ENCODE measurements around the gene PCBP3.

PCBP3 gene

DNA sequence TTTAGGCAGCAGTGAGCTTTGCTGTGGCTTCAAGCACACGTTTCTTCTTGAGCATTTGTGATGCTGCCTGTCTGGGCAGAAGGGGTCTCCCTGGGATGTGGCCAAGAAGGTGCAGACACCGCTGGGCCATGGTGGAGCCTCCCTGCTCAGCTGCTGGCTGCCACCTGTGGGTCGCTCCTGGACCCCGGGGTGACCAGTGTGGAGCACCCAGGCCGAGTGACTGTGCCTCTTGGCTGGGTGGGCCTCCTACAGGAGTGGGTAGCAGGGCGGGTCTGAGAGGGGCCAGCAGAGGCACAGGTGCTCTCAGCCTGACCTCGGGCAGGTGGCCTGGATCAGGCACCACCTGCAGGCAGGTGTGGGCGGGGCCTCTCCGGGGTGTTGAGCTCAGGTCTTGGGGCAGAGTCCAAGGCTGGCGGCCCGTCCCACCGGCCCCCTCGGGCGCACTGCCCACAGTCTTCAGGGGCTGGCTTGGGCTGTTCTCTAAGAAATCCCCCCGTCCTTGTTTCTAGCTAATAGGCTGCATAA, 296.1 kb downstream of the PCBP3 start:
- no peak overlapping the region for H3K4me3 Mint-ChIP-seq
- H3K4me1 Mint-ChIP-seq (ENCODE audit: low read depth in 2 of 2) = peaks cover 0 to 2% of the 10 kb centered on the region in 2 donors

DNA sequence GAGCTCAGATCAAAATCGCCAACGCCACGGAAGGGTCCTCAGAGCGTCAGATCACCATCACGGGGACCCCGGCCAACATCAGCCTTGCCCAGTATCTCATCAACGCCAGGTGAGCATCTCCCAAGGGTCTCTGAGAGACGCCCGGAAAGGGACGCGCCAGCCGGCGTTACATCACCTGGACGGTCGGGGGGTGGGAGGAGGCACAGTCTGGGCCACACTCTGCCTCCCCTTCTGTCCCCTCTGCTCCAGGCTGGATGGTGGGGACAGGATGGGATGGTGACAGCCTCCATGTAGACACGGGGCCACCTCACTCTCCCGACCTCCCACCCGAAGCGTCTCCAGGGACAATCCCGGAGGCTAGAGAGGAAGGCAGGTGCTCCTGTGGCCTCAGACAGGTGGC, 296.6 kb downstream of the PCBP3 start:
- Mint-ChIP-seq H3K4me1 (ENCODE audit: low read depth in 2 of 2) (peaks cover 0 to 2% of the 10 kb centered on the region in 2 donors), H3K27me3 (peaks cover 11 to 41% of the 10 kb centered on the region in 2 donors), H3K36me3 (ENCODE audit: insufficient read depth) (peaks cover 4% of the 10 kb centered on the region), H3K4me3 (no peak overlapping the region), H3K9me3 (no peaks in the 10 kb centered on the region), H3K27ac (no peak overlapping the region)
- ATAC-seq (replicated peaks) = no peak
- no peak for DNase-seq

More for the DNA sequence above, 296.1 kb downstream of the PCBP3 start:
- Mint-ChIP-seq H3K9me3 (no peaks in the 10 kb centered on the region), H3K27me3 (peaks cover 11 to 45% of the 10 kb centered on the region in 2 donors), H3K27ac (no peak overlapping the region), H3K36me3 (ENCODE audit: insufficient read depth) (peaks cover 4% of the 10 kb centered on the region)
- ATAC-seq (replicated peaks) (no peak), DNase-seq (no peak)

DNA sequence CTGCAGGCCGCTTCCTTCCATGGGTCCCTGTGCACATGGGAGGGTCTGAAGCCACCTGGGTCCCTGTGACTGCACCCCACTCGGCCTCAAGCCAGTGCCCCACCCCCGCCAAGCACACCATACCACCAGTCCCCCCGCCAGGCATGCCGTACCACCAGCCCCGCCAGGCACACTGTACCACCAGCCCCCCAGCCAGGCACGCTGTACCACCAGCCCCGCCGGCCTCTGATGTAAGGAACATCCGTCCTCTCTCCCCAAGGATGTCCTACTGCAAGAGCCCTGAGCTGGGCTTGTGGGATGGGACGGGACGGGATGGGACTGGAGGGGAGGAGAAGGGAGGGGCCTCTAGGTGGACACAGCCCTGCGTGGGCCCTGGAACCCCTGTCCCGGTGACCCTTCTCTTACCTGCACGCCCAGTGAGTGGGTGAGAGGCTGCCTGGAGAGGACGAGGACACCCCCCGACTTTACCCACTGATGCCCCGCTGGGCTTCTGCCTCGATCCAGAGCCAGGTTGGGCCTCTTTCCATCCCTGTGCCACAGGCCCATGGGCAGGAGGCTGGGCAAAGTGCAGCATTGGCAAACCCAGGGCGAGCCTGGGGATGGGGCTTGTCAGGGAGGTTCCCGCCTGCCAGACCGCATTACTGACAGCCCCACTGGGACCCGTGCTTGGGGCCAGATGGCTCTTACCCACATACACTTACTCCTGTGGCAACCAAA, 297.3 kb downstream of the PCBP3 start:
- Mint-ChIP-seq H3K36me3 (ENCODE audit: insufficient read depth) (peaks cover 4% of the 10 kb centered on the region), H3K27ac (no peak overlapping the region), H3K4me3 (no peak overlapping the region), H3K27me3 (peaks cover 11 to 41% of the 10 kb centered on the region in 2 donors), H3K9me3 (no peaks in the 10 kb centered on the region), H3K4me1 (ENCODE audit: low read depth in 2 of 2) (peaks cover 0 to 2% of the 10 kb centered on the region in 2 donors)
- ATAC-seq (replicated peaks) = no peak
- DNase-seq = no peak

DNA sequence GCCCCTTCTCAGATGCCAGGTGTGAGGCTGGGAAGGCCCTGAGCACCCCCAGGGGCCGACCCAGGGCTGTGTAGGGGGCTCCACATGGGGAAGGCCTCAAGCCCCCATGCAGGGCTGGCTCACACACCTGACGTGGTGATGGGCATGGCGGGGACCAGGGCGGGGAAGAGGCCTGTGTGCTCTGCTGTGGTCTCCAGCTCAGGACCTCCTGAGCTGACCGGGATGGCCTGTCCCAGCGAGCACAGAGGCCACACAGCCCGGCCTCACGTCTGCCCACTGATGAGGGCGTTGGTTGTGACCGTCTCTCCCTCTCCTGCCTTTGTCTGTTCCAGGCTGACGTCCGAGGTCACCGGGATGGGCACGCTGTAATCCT, 297.8 kb downstream of the PCBP3 start:
- H3K27ac Mint-ChIP-seq = no peak overlapping the region
- ATAC-seq (replicated peaks) (no peak), DNase-seq (no peak)
- peaks cover 0 to 2% of the 10 kb centered on the region in 2 donors for H3K4me1 Mint-ChIP-seq (ENCODE audit: low read depth in 2 of 2)
- peaks cover 4% of the 10 kb centered on the region for H3K36me3 Mint-ChIP-seq (ENCODE audit: insufficient read depth)
- H3K9me3 Mint-ChIP-seq = no peaks in the 10 kb centered on the region
- H3K27me3 Mint-ChIP-seq = peaks cover 11 to 40% of the 10 kb centered on the region in 2 donors
- no peak overlapping the region for H3K4me3 Mint-ChIP-seq

DNA sequence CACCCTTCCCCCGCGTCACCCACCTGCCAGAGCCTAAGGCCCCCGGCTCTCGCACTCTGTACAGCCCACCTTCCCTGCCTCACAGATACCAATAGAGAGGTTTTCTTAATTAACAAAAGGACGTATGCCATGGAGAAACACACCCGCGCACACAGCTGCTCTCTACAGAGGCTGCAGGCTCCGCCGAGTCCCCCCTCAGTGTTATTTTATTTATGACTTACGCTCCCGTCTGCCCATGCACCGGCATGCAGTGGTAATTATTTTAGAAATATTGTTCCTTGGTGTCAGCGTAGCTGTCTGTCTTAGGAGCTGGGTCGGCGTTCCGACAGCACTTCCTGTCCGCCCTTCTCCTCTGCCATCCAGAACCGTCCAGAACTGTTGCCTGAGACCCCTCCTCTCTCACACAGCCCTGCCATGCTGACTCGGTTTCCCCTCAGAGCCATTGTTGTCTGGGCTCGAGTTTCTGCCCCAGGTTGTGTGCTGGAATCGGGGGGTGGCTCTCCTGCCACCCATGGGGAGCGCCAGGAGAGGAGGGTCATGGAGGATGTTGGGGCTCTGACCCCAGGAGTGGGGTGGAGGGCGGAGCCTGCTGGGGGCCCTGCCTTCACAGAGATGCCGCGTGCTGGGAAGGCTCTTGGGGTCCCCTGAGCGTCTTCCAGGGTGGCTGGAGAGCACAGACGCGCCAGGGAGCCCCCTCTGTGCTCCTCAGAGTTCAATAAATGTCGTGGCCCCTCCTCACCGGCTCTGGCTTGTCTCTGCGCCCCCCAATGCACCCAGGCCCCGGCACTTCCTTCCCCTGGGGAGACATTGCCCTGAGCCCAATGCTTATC, 298.4 kb downstream of the PCBP3 start:
- peaks cover 0 to 2% of the 10 kb centered on the region in 2 donors for H3K4me1 Mint-ChIP-seq (ENCODE audit: low read depth in 2 of 2)
- peaks cover 4% of the 10 kb centered on the region for H3K36me3 Mint-ChIP-seq (ENCODE audit: insufficient read depth)
- ATAC-seq (replicated peaks) = no peak
- no peak for DNase-seq
- peaks cover 10 to 34% of the 10 kb centered on the region in 2 donors for H3K27me3 Mint-ChIP-seq
- H3K27ac Mint-ChIP-seq = no peak overlapping the region
- no peak overlapping the region for H3K4me3 Mint-ChIP-seq
- no peaks in the 10 kb centered on the region for H3K9me3 Mint-ChIP-seq

DNA sequence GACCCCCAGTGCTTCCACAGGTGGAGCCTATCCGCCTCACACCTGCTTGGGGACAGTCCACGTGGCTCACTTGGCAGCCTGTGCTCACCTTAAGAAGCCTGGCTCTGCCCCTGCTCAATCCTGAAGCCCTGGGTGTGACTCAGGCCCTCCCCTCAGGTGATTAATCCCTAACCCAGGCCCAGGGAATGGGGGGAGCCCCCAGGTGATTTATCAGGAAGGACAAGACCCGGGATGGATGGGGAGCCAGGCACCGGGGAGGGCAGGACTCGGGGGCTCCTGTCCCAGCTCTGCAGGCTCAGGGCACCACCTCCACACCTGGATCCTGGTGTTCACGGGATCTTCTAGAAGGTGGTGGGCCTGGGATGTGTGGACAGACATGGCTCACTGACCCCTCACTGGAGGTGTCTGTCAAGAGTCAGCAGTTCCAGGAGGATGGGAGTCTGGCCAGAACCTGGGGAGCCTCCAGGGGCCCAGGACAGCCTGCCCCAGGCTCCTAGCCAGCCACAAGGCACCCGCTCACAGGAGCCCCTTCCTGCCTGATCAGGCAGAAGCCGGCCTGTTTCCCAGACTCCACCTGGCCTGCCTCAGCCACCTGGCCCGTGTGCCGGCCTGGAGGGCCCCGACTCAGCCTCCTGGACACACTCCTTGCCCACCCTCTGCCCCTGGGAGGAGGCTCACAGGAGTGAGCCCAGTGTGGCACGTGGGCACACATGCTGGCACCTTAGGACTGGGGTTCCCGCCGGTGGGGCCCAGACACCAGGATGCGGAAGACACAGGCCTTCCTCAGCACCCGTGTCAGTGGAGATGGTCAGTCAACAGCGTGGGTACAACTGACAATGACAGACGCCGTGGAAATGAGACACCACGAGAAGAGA, 299.5 kb downstream of the PCBP3 start:
- Mint-ChIP-seq H3K4me1 (ENCODE audit: low read depth in 2 of 2) (peaks cover 0 to 2% of the 10 kb centered on the region in 2 donors), H3K36me3 (ENCODE audit: insufficient read depth) (peaks cover 4% of the 10 kb centered on the region), H3K9me3 (no peaks in the 10 kb centered on the region), H3K27ac (no peak overlapping the region), H3K27me3 (peaks cover 0 to 27% of the 10 kb centered on the region in 2 donors), H3K4me3 (no peak overlapping the region)
- ATAC-seq (replicated peaks) (no peak), DNase-seq (no peak)

GRCh38 chr21:45943630-45944540, 300.4 kb downstream of the PCBP3 start:
- DNase-seq (no peak), ATAC-seq (replicated peaks) (no peak)
- Mint-ChIP-seq H3K9me3 (no peaks in the 10 kb centered on the region), H3K27ac (no peak overlapping the region), H3K4me3 (no peak overlapping the region), H3K4me1 (ENCODE audit: low read depth in 2 of 2) (peaks cover 0 to 2% of the 10 kb centered on the region in 2 donors), H3K27me3 (peaks cover 0 to 33% of the 10 kb centered on the region in 2 donors), H3K36me3 (ENCODE audit: insufficient read depth) (peaks cover 4% of the 10 kb centered on the region)

- Mint-ChIP-seq H3K4me3 (no peak overlapping the region), H3K9me3 (no peaks in the 10 kb centered on the region), H3K4me1 (ENCODE audit: low read depth in 2 of 2) (no peaks in the 10 kb centered on the region), H3K27me3 (peaks cover 0 to 36% of the 10 kb centered on the region in 2 donors), H3K27ac (no peak overlapping the region), H3K36me3 (ENCODE audit: insufficient read depth) (peaks cover 4% of the 10 kb centered on the region)
- no peak for DNase-seq
- no peak for ATAC-seq (replicated peaks)
These were observed 301.1 kb downstream of the PCBP3 start for GRCh38 chr21:45944601-45945000.

DNA sequence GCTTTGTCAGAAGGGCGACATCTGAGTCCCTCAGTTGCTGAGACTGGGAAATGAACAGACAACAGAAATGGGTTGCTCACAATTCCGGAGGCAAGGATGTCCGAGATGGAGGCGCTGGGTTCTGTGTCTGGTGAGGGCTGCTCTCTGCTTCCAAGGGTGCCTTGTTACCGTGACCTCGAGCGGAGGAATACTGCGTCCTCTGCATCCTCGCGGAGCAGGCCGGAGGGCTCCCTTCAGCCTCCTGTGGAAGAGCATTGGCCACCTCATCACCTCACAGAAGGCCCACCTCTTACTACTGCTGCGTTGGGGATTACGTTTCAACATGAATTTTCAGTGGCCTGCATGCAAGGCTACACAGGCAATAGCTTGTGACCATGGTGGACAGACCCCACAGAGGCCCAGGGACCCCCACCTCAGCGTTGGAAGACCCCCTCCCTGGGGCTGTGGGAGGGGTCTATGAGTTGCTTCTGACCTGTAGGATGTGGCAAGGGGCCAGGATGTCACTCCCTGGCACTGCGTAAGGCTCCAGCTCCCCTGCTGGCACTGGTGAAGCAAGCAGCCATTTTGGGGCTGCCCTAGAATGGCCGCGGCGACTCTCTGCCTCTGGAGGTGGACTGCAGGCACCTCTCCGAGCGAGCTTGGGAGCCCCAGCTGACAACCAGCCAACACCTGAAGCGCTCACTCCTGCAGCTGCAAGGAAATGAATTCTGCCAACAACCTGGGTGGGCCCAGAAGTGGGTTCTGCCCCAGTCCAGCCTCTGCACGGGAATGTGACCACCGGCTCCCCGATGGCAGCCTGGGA, 301.7 kb downstream of the PCBP3 start:
- Mint-ChIP-seq H3K36me3 (ENCODE audit: insufficient read depth) (peaks cover 4% of the 10 kb centered on the region), H3K27me3 (peaks cover 0 to 36% of the 10 kb centered on the region in 2 donors), H3K4me3 (no peak overlapping the region), H3K9me3 (no peaks in the 10 kb centered on the region), H3K27ac (no peak overlapping the region), H3K4me1 (ENCODE audit: low read depth in 2 of 2) (no peaks in the 10 kb centered on the region)
- ATAC-seq (replicated peaks) (no peak), DNase-seq (no peak)

DNA sequence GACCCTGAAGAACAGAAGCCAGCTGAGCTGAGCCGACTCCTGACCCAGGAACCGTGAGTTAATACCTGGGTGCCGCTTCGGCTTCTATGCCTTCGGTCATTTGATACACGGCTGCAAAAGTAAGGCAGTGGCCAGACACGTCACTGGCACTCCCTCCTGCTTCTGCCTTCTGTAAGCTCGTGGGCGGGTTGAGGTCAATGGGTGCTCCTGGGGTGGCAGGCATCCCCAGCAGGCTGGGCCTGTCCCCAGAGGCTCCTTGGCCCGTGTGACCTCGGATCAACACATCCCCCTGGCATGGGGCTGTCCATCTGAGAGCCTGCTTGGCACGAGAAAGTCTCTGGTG, 302.3 kb downstream of the PCBP3 start:
- no peak for DNase-seq
- H3K9me3 Mint-ChIP-seq = no peaks in the 10 kb centered on the region
- no peaks in the 10 kb centered on the region for H3K4me1 Mint-ChIP-seq (ENCODE audit: low read depth in 2 of 2)
- H3K27me3 Mint-ChIP-seq = peaks cover 3 to 39% of the 10 kb centered on the region in 2 donors
- no peak overlapping the region for H3K4me3 Mint-ChIP-seq
- ATAC-seq (replicated peaks) = no peak
- no peak overlapping the region for H3K27ac Mint-ChIP-seq
- peaks cover 4% of the 10 kb centered on the region for H3K36me3 Mint-ChIP-seq (ENCODE audit: insufficient read depth)

- H3K27me3 Mint-ChIP-seq = peaks cover 11 to 37% of the 10 kb centered on the region in 2 donors
- peaks cover 4% of the 10 kb centered on the region for H3K36me3 Mint-ChIP-seq (ENCODE audit: insufficient read depth)
- no peaks in the 10 kb centered on the region for H3K9me3 Mint-ChIP-seq
- no peak overlapping the region for H3K4me3 Mint-ChIP-seq
- H3K27ac Mint-ChIP-seq = no peak overlapping the region
- DNase-seq (no peak), ATAC-seq (replicated peaks) (no peak)
- no peaks in the 10 kb centered on the region for H3K4me1 Mint-ChIP-seq (ENCODE audit: low read depth in 2 of 2)
These were observed 303.8 kb downstream of the PCBP3 start for GRCh38 chr21:45947296-45947695.

DNA sequence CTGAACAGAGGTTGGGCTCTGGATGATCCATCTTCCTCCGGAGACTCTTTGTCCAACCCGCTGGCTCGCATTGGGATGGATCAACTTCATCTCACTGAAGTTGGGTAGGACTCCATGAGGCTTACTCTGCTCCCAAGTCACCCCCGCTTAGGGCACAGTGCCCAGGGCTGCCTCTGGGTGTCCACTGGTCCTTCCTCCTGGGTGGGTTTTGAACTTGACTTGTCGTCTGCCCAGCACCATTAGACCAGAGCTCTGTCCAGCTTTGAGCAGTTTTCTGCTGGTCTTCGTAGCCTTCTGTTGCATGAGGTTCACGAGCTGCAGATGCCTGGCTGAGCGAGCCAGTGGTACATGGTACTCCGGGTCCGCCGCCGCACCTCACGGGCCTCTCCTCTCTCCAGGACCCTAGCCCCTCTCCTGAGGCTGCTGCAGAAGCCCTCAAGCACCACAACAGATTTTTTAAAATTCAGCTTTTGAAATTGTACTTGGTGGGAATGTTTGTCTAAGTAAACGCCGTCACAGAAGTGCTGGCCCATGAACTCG, 304.3 kb downstream of the PCBP3 start:
- no peaks in the 10 kb centered on the region for H3K4me1 Mint-ChIP-seq (ENCODE audit: low read depth in 2 of 2)
- no peak overlapping the region for H3K4me3 Mint-ChIP-seq
- H3K27me3 Mint-ChIP-seq = peaks cover 15 to 36% of the 10 kb centered on the region in 2 donors
- H3K9me3 Mint-ChIP-seq = no peaks in the 10 kb centered on the region
- no peak for DNase-seq
- peaks cover 4% of the 10 kb centered on the region for H3K36me3 Mint-ChIP-seq (ENCODE audit: insufficient read depth)
- H3K27ac Mint-ChIP-seq = no peak overlapping the region
- no peak for ATAC-seq (replicated peaks)

All from effector memory CD8-positive, alpha-beta T cell (primary cell).